Muscle layer of colon (tissue), 2 donors: Measurements from ENCODE around the gene LRRK1.

Source experiments
- H3K27ac ChIP-seq: one replicate; pipeline ENCODE4 v1.7.0; 2013; ENCODE audit warnings: low read depth, mild to moderate bottlenecking, low read length, moderate library complexity
- H3K27me3 ChIP-seq, 2 donors: one replicate each; pipeline ENCODE4 v1.7.0; 2013; ENCODE audit warnings: low read length in 2 of 2, mild to moderate bottlenecking in 2 of 2; ENCODE audit not compliant: insufficient read depth in 2 of 2, control insufficient read depth in 1 of 2
- H3K36me3 ChIP-seq: one replicate; pipeline ENCODE4 v1.7.0; 2013; ENCODE audit warnings: mild to moderate bottlenecking, low read length; ENCODE audit not compliant: insufficient read depth
- H3K4me1 ChIP-seq: one replicate; pipeline ENCODE4 v1.7.0; 2013; ENCODE audit warnings: mild to moderate bottlenecking, low read length; ENCODE audit not compliant: insufficient read depth
- H3K4me3 ChIP-seq, 2 donors: one replicate each; pipeline ENCODE4 v1.7.0; 2013; ENCODE audit warnings: low read length in 2 of 2, low read depth in 1 of 2, mild to moderate bottlenecking in 1 of 2, moderate library complexity in 1 of 2
- H3K9ac ChIP-seq: one replicate; pipeline ENCODE4 v1.7.0; 2013; ENCODE audit warnings: low read length
- H3K9me3 ChIP-seq: one replicate; pipeline ENCODE4 v1.7.0; 2013; ENCODE audit warnings: mild to moderate bottlenecking, low read length
- donor health status: abdominal sarcoma.
- donor health status: Adenocarcinoma of cecum.

The LRRK1 gene

DNA sequence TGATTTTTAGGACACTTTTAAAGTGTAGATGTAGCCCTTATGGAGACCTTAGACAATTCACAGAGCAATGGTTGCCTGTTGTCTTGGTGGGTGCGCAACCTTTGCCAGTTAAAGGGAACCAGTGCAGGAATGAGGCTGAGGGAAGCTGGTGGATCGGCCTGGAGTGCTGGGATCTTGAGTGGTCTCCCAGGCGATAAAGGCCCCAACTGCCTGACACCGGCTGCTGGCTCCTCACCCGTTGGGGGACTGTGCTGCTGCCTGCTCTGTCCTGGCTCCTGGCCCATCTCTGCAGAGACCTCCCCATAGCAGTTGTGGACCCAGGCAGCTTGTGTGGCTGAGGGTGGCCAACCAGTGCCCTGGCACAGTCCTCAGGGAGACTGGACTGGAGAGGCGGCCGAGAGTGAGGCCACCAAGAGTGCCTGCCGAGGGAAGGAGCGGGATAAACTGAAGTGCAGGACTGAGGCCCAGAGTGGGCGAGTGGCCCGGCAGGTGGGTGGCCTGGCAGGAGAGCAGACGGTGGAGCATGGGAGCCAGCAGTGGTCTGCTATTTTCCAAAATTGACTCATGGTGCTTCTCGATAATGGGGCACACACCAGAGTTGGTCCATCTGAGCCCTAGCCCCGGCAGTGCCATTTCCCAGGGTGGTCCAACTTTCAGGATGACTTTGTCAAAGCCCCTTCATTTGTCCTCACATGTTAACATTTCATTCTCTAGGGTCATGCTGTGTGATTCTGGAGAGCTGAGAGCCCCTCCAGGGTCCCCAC, 37.4 kb upstream of the LRRK1 start:
- H3K27me3 ChIP-seq = peaks cover 8 to 9% of the 10 kb centered on the region in 2 donors

DNA sequence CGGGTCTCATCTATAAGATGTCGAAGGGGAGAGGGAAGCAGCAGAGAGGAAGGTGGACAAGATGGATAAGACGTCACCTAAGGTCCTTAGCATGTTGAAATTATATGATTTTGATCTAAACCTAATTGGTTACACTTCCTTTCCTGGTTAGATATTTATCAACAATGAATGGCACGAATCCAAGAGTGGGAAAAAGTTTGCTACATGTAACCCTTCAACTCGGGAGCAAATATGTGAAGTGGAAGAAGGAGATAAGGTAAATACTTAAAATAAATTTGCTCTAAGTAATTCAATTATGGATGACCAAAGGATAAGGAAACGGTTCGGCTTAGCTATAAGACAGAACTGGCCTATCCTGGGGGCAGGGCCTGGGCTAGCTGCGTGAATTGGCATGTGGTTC, 34.0 kb upstream of the LRRK1 start:
- H3K4me1 ChIP-seq = peaks cover 15% of the 10 kb centered on the region
- peaks cover 3% of the 10 kb centered on the region for H3K36me3 ChIP-seq
- H3K4me3 ChIP-seq = no peak overlapping the region
- no peak overlapping the region for H3K9ac ChIP-seq
- no peak overlapping the region for H3K27ac ChIP-seq
- peaks cover 4 to 5% of the 10 kb centered on the region in 2 donors for H3K27me3 ChIP-seq
- H3K9me3 ChIP-seq = no peaks in the 10 kb centered on the region

More for the DNA sequence above, 37.4 kb upstream of the LRRK1 start:
- no peak overlapping the region for H3K27ac ChIP-seq
- H3K4me3 ChIP-seq = no peak overlapping the region
- H3K9ac ChIP-seq = no peak overlapping the region
- no peaks in the 10 kb centered on the region for H3K4me1 ChIP-seq
- no peaks in the 10 kb centered on the region for H3K36me3 ChIP-seq
- H3K9me3 ChIP-seq = no peaks in the 10 kb centered on the region

DNA sequence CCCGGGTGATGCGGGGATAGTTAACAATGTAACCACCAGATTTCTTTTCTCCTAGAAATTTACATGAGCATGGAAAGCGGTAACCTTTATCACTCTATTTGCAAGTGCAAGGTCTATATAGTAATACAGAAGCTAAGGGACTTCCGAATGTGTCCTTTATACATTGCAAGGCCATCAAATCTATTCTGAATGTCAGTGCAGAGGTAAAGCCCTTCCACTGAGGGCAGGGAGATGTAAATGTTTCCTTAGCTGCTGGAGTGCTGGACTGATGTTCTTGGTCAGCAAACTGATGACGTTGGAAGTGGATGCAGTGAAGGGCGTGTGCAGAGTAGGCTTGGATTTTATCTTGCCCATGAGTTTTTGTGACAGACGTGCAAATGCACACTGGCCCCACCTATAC, 33.3 kb upstream of the LRRK1 start:
- Histone ChIP-seq H3K4me1 (peaks cover 15% of the 10 kb centered on the region), H3K27ac (no peak overlapping the region), H3K36me3 (peaks cover 3% of the 10 kb centered on the region), H3K9me3 (no peaks in the 10 kb centered on the region), H3K9ac (no peak overlapping the region), H3K27me3 (peaks cover 0 to 5% of the 10 kb centered on the region in 2 donors), H3K4me3 (no peak overlapping the region)

DNA sequence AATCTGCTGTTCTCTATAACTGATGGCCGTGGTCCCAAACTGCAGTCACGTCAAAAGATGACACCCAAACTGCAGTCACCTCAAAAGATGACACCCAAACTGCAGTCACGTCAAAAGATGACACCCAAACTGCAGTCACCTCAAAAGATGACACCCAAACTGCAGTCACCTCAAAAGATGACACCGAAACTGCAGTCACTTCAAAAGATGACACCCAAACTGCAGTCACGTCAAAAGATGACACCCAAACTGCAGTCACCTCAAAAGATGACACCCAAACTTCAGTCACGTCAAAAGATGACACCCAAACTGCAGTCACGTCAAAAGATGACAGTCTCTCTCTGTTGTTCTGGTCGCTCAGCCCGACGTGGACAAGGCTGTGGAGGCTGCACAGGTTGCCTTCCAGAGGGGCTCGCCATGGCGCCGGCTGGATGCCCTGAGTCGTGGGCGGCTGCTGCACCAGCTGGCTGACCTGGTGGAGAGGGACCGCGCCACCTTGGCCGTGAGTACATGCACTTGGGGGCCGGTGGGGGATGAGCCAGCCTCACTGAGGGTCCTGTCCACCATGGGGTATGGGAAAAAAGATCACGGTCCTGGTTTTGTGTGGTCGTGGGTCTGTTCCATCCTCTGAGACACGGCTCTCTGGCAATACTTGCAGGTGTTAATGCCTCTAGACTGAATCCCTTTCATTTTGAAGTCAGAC, 31.8 kb upstream of the LRRK1 start:
- peaks cover 3% of the 10 kb centered on the region for H3K36me3 ChIP-seq
- H3K9me3 ChIP-seq = no peaks in the 10 kb centered on the region
- no peak overlapping the region for H3K4me3 ChIP-seq
- no peak overlapping the region for H3K27ac ChIP-seq
- peaks cover 0 to 5% of the 10 kb centered on the region in 2 donors for H3K27me3 ChIP-seq
- H3K4me1 ChIP-seq = peaks cover 15% of the 10 kb centered on the region
- H3K9ac ChIP-seq = no peak overlapping the region

DNA sequence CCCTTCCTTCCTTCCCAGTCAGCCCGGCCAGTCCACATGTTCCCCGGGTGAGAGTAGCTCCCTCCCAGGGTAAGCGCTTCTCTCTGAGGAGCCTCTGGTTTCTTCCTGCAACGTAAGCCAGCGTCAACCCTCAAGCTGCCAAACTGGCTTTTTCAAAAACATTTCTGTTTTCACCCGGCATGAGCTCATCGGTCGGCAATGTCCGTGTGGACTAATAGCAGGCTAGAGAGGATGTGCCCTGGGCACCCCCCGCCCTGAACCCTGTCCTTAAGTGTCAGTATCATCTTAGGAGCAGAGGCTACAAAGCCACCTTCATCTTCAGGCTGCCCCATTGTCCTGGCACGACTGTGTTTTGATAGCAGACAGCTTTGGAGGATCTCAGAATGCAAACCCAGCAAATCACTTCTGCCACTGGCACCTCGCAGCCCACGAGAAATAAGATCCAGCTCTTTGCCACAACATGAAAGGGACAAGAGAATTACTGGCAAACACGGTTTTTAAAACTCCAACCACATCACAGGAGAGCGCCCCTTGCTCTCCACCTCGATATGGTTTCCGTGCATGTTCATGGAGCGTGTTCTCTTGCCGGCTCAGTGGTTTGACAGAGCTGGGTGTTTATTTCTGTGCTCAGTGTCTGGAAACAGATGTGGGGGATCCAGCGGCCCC, 29.6 kb upstream of the LRRK1 start:
- no peak overlapping the region for H3K9ac ChIP-seq
- H3K4me1 ChIP-seq = peaks cover 15% of the 10 kb centered on the region
- no peaks in the 10 kb centered on the region for H3K9me3 ChIP-seq
- H3K27me3 ChIP-seq = no peaks in the 10 kb centered on the region
- no peak overlapping the region for H3K27ac ChIP-seq
- peaks cover 7% of the 10 kb centered on the region for H3K36me3 ChIP-seq
- no peak overlapping the region for H3K4me3 ChIP-seq

DNA sequence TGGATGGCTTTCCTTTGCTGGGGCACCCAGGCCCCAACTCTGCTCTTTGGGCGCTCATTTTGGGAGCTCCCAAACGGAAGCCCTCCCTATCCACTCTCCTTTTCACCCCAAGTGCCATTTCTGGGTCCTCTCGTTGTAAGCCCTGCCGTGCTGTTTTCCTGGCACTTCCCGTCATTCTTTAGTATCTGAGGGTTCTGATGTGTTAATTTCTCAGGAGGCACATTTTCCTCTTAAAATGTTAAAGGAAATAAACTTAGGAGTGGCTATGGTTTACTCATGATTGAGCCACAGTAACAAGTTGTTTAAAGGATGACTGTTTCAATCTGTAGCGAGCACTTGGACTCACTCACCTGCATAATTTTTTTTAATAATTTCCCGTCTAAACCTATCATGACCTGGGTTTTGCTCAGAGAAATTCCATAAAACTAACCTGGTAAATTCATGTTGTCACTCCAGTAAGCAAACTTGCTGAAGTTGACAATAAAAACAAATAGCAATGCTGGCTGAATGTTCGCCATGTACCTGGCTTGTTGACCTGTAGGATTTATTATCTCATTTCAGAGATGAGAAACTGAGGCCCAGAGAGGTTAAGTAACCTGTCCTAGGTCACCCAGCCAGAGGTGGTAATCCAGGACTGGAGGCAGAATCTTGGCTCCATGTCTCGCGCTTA, 29.0 kb upstream of the LRRK1 start:
- H3K27me3 ChIP-seq = no peaks in the 10 kb centered on the region
- H3K27ac ChIP-seq = no peak overlapping the region
- no peaks in the 10 kb centered on the region for H3K9me3 ChIP-seq
- peaks cover 15% of the 10 kb centered on the region for H3K4me1 ChIP-seq
- no peak overlapping the region for H3K4me3 ChIP-seq
- peaks cover 7% of the 10 kb centered on the region for H3K36me3 ChIP-seq
- no peak overlapping the region for H3K9ac ChIP-seq

DNA sequence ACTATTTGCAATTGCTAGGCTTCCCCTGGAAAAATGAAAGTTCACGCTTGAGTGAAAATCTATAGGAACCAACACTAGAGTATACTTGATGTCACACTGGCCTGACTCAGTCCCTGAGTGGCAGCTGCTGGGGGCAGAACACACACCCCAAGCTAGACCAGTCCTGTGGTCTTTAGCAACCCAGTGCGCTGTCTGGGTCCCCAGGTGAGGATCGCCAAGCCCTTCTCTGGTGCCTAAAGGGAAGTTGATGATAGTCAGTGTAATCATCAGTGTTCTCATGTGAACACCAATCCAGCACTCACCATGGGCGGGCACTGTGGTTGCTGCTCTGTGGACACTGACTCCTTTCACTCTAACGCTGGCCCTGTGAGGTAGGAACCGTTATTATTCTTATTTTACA, 28.3 kb upstream of the LRRK1 start:
- Histone ChIP-seq H3K27me3 (no peaks in the 10 kb centered on the region), H3K27ac (no peak overlapping the region), H3K9ac (no peak overlapping the region), H3K9me3 (no peaks in the 10 kb centered on the region), H3K4me1 (peaks cover 15% of the 10 kb centered on the region), H3K36me3 (peaks cover 7% of the 10 kb centered on the region), H3K4me3 (no peak overlapping the region)

DNA sequence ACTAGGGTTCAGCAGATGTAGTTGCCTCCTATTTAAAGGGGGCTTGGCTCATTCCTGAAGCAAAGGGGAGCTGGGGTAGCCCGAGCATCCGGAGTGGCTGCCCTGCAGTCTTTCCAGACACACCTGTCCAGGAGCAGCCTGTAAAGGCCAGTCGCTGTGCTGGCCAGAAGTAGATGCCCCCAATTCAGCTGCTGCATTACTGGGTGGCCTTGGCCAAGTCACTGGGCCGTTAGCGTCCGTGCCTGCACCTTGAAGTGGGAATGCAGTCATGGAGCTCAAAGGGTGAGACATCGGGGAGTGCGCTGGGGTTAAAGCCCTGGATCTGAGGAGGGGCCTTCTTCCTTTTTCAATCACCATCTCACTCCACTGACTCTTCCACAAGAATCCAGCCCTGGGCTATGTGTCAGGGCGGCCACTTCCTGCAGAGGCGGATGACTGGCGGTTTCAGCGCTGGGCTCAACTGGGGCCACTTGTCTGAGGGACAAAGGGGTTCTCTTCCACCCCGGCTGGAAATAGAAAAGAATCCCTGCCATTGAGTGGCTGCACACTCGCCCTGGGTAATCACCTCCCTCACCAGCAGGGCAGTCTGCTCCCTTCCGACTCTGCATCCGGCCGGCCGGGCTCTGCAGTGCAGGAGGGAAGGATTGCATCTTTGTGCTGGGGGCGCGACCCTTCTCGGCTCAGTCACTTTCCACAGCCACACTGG, 27.7 kb upstream of the LRRK1 start:
- Histone ChIP-seq H3K4me3 (no peak overlapping the region), H3K9me3 (no peaks in the 10 kb centered on the region), H3K27me3 (no peaks in the 10 kb centered on the region), H3K36me3 (peaks cover 7% of the 10 kb centered on the region), H3K27ac (no peak overlapping the region), H3K4me1 (peaks cover 15% of the 10 kb centered on the region), H3K9ac (no peak overlapping the region)

DNA sequence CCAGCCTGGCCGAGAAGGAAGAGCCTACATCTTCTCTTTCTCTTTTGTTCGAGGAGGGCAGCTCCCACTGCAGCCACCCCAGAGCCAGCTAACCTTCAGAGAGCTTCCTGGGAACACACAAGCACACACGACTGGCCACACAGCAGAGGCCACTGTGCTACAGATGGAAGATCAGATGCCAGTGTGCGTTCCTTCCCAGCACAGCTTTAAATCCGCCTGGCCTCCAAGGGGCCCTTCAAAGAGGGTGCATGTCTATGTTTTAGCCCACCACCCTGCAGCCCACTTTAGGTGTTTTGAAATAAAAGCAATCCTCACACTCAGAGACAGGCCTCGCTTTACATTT, 27.2 kb upstream of the LRRK1 start:
- no peak overlapping the region for H3K4me3 ChIP-seq
- H3K9ac ChIP-seq = no peak overlapping the region
- no peaks in the 10 kb centered on the region for H3K9me3 ChIP-seq
- H3K36me3 ChIP-seq = peaks cover 7% of the 10 kb centered on the region
- peaks cover 15% of the 10 kb centered on the region for H3K4me1 ChIP-seq
- no peak overlapping the region for H3K27ac ChIP-seq
- H3K27me3 ChIP-seq = no peaks in the 10 kb centered on the region

DNA sequence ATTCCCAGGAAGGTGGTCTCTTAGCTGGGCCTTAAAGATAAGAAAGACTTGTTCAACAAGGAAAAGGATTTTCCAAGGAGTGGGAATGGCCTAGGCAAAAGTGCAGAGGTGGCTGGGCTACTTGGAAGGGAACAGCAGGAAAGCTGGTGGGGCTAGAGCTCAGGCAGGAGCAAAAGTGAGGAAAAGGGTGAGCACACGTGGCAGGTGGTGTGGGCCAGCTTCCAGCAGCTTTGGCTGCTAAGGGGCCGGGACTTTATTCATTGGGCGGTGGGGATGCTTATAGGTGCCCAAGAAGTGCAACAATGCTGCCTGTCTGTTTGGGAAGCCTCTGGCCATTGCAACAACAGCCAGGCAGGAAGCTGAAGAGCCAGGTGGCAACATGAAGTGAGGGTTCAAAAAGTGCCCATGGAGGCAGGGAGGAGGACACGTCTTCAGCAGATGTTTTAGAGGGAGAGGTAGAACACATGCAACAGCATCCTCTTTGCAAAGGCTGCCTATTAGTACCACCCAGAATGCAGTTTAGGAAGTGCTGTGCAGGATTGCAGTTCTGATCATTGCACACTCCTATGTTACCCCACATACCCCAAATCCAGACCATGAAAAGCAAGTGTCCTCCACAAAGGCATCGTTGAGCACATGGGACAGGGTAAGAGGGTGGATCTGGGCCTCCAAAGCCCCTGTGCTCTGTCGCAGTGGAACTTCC, 25.7 kb upstream of the LRRK1 start:
- H3K27me3 ChIP-seq = no peaks in the 10 kb centered on the region
- no peak overlapping the region for H3K27ac ChIP-seq
- no peak overlapping the region for H3K4me3 ChIP-seq
- peaks cover 7% of the 10 kb centered on the region for H3K36me3 ChIP-seq
- H3K9me3 ChIP-seq = no peaks in the 10 kb centered on the region
- H3K9ac ChIP-seq = no peak overlapping the region
- peaks cover 15% of the 10 kb centered on the region for H3K4me1 ChIP-seq
